SIG-M5 treated with dmso at 0.1 percent for 504 hours (cell line): ENCODE data around the gene AP3M1.
A peak's percentile ranks its signal among the peaks of the same experiment; 100 is the strongest.
"Not testable (repeated sequence)": the region's sequence is repeated elsewhere in the genome, so short reads cannot be mapped to it uniquely, and the experiment has no call there.

Experiments
- DNase-seq: peaks from one replicate; lab custom pipeline; 2025; ENCODE audit not compliant: unreplicated experiment; lab: John Stamatoyannopoulos, UW

AP3M1 gene

GRCh38 chr10:74150204-74150989, at the start of gene AP3M1:
TSS of gene AP3M1 (minus strand) at chr10:74150828. CDS start at chr10:74138379, 12,449 bp downstream.
- DNase-seq = no peak

GRCh38 chr10:74199315-74199714, 48.7 kb upstream of the AP3M1 start:
- DNase-seq = no peak

- no peak for DNase-seq
Measured at GRCh38 chr10:74194999-74195398, 44.4 kb upstream of the AP3M1 start.

- DNase-seq = no peak
Measured at GRCh38 chr10:74194545-74194944, 43.9 kb upstream of the AP3M1 start.

- no peak for DNase-seq
Measured at GRCh38 chr10:74190494-74190893, 39.9 kb upstream of the AP3M1 start.

GRCh38 chr10:74189999-74190421, 39.4 kb upstream of the AP3M1 start:
- peak; percentile 88 for DNase-seq

- DNase-seq = not testable (repeated sequence)
Measured at GRCh38 chr10:74188617-74189016, 38.0 kb upstream of the AP3M1 start.

- DNase-seq = no peak
Measured at GRCh38 chr10:74187237-74187636, 36.6 kb upstream of the AP3M1 start.

GRCh38 chr10:74186678-74187077, 36.0 kb upstream of the AP3M1 start:
- DNase-seq = no peak

GRCh38 chr10:74179111-74179710, 28.6 kb upstream of the AP3M1 start:
- DNase-seq = no peak

GRCh38 chr10:74178042-74178791, 27.6 kb upstream of the AP3M1 start:
- no peak for DNase-seq

GRCh38 chr10:74177140-74177677, 26.6 kb upstream of the AP3M1 start:
- DNase-seq = no peak

GRCh38 chr10:74176380-74177139, 25.9 kb upstream of the AP3M1 start:
- DNase-seq = peak; percentile 97

GRCh38 chr10:74175510-74176379, 25.1 kb upstream of the AP3M1 start:
- no peak for DNase-seq

GRCh38 chr10:74174521-74174920, 23.9 kb upstream of the AP3M1 start:
- no peak for DNase-seq

- DNase-seq = no peak
Measured at GRCh38 chr10:74171625-74172024, 21.0 kb upstream of the AP3M1 start.

- no peak for DNase-seq
Measured at GRCh38 chr10:74167443-74167842, 16.8 kb upstream of the AP3M1 start.

- no peak for DNase-seq
Measured at GRCh38 chr10:74165530-74165901, 14.9 kb upstream of the AP3M1 start.

GRCh38 chr10:74164716-74165529, 14.3 kb upstream of the AP3M1 start:
- no peak for DNase-seq
